ENCODE data around the gene DMD.
"Not testable (repeated sequence)": the region's sequence is repeated elsewhere in the genome, so short reads cannot be mapped to it uniquely, and the experiment has no call there.

Gene DMD

DNA sequence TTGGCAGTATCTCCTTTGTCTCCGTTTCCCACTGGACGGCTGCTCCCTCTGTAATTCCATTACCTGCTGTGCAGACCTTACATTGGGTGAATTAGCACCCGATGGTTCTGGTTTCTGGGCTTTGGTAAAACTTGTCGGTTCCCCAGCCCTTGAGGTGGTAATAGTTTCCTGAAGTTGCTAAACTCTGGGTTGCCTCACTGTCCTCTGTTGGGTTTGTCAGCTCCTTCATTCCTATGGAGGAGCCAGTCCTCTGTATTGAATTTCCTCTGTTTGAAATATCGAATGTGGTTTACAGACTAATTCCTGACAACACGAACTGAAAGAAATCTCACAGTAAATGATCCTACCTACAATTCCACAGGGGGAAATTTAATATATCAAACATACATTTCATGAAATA is 1548.2 kb downstream of the DMD start:
- no peak for DNase-seq

DNA sequence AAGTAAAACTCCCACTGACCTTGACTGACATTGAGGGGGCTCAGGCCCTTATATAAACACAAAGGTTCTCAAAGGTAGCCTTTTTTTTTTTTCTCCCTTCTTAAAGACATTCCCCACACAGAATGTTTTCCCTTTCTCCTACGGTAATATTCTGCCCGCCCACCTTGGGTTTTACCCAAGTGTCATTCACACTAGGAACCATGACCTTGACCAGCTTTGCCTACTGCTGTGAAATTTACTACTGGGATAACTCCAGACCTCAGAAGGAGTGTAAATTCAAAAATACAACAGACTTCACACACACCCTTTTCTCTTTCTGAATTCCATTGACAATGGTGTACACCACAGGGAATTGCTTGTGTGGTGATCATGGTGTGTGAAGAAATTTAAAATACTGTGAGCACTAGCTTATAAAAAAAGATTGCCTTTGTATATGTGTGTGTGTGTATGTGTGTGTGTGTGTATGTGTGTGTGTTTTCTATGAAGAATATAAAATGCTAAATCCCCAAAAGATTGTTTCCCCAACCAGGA is 1550.0 kb downstream of the DMD start:
- DNase-seq: no peak

DNA sequence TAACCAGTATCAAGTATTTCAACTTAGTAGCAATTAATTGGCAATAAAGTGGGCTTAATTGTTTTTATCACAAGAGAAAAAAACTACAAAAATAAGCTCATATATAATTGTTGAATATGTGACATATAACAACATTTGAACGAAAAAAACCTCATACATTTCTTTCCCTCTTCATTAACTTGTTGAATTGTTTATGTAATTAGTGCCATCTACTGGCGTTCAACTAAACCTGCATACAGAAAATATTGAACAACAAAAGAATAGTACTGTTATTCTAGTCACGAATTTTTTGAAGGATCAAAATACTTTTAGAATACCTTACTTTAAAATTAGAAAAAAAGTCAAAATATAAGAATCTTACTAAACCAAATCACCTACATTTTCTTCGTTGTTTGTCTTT is 1553.0 kb downstream of the DMD start:
- DNase-seq: no peak

DNA sequence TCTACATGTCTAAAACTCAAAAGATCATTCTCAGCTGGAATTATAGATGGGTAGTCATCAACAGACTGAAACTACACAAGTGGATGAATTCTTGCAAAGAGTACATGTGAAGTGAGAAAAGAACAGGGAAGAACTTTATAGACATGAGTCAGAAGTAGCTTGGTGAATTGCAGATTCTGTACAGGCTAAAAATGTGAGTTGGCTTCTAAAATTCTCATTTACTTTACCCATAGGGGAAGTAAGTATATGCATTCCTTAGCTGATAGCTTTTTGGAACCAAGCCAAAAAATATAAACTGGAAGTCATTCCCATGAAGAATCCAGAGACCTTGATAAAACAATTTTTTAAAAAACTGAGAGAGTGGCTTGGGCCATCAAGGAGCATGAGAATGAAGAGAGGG is 1555.3 kb downstream of the DMD start:
- no peak for DNase-seq

DNA sequence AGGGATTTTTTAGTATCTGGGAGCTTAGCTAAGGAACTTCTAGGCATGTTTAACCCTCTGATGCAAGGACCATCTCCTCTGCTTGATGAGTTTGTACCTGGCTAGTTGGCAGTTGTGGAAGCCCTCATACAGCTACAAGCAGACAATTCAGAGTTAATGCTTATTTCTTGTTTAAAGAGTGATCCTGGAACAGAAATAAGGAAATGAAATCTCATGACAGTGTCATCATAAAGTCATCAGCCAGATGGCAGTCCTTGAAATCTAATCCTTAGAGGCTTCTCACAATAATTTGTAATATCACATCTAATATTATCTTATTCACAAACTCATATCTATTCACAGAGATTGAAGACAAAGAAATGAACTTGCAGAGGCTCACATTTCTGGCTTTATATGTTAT is 1557.9 kb downstream of the DMD start:
- no peak for DNase-seq

DNA sequence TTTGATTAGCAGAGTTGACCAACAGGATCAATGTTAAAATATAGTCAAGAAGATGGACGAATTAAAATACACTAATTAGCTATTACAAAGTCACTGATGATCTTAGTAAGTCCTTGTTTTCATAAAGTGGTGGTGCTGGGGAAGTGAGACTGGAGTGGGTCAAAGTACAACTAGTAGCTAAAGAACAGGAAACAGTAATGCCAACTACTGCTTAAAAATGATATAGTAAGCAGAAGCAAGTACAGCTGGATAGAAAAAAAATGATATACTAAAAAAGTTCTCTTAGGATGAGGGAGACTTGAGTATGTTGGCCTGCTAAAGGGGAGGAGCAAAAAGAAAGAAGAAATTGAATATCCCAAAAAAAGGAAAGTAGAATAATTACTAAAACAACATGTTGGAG is 1558.7 kb downstream of the DMD start:
- no peak for DNase-seq

DNA sequence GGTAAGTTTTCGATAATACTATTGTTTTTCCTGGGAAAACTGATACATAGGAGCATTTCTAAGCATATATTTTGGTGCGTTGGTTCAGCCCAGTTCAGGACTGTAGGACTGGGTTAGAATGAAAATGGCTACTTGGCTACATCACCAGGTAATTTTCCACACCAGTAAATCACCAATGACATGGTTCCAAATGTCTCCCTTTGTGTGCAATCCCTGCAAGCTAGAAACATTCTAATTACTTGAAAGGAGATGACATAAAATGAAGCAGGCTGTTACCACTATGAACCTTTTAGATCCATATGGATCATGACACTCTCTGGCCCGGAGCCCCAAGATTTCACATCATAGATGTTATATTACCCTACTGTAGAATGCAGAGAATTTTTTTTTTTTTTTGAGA is 1562.1 kb downstream of the DMD start:
- DNase-seq: no peak

DNA sequence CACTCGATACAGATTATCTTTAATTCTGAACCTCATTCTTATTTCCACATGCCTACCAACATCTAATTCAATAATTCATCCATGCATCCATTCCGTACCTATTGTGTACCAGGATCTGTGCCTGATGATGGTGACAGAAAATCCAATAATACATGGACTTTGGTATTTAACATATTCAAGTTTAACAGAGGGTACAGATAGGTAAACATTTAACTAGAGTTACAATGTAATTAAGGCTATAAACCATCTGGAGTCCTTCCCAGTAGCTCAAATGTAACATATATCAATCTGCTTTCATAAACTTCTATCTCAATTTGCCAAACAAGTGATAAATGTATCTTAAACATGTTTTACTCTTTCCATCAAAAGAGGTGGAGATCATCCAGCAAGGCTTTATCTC is 1578.0 kb downstream of the DMD start:
- DNase-seq: no peak

DNA sequence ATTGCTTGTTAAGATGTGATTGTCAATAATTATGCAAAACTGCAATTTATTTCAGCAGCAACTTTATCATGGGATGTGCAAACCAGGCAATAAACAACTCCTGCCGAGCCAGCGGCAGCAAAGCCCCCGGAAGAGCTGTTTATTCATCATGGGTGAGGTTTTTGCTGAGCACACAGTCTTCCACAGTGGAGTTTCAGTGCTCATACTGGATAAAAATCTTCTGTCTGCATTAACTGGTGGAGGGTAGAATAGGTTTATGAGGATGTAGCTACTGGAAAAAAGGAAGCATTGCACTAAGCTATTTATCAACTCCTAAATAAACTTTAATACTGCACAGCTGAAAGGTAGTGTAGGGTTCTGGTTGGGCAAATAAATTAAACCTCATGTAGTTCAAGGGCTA is 1582.2 kb downstream of the DMD start:
- no peak for DNase-seq

DNA sequence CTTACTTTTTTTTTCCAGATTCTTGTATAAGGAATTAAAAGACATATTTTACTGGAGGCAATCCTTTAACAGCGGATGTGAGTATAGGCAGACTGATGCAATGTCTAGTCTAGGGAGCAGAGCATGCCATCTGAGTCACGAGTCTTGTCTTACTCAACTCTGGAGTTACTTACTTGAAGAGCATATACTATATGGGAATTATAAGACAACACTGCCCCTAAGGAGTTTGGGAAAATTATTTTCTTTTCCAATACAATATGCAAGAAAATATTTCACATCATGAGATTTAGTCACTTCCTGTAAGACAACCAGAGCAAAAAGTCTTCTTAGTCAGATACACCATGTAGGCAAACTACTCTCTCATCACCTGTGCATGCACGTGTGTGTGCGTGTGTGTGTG is 1602.2 kb downstream of the DMD start:
- DNase-seq: no peak

DNA sequence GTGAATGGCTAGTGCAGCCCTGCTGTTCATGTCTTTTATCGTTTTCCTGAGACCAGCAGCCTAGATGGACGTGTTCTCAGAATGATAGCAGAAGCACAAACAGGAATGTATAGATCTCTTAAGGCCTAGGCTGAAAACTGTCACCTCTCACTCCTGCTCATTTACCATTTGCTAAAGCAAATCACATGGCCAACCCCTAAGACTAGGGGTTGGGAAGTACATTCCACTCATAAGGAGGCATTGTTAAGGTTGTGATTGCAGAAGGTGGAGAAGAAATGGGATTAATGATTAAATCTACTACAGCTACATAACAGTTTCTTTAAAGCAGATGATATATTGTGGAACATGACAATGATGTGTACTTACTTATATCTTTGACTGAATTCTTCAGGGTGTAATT is 1602.7 kb downstream of the DMD start:
- DNase-seq: no peak

DNA sequence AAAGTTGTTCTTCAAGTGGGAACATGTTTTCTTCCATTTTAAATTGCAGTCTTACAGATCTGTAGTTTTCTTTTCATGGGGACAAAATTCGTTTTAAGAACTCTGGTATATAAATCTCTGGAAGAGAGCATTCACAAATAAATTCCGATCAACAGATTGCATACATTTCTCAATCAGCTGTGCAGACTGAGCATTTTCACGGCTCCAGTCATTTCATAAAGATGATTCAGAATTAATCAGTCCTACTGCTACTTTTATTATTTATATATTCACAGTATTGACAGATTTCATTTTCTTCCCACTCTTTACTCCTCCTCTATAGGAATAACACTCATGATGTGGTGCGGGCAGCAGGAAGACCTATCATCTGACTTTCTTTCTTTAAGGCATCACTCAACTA is 1604.6 kb downstream of the DMD start:
- DNase-seq: no peak

DNA sequence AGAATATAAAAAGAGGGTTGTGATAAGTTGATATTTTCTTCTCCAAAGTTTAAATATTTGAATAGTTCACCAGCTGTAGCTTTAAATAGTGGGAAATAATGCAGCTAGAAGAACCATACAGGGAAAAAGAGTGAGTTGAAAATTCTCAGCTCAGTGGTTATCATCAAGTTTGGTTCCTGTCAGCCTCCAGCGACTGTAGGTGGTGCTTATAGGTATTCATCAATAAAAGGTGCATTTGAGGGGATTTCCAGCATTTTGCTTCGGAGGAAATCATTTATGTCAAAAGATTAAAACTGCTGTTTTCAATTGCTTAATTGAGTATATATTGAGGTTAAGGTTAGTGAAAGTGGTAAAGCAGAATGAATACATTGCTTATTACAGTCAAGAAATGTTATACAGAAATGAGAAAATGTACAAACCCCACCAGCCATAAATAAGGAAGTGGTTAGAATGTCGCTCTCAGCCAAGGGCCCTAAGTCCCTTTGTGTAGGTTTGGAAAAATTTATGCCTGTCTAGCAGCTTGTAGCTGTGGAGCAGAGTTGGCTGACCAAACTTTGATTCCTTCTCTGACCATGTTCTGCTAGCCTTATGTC is 1606.6 kb downstream of the DMD start:
- DNase-seq: no peak

DNA sequence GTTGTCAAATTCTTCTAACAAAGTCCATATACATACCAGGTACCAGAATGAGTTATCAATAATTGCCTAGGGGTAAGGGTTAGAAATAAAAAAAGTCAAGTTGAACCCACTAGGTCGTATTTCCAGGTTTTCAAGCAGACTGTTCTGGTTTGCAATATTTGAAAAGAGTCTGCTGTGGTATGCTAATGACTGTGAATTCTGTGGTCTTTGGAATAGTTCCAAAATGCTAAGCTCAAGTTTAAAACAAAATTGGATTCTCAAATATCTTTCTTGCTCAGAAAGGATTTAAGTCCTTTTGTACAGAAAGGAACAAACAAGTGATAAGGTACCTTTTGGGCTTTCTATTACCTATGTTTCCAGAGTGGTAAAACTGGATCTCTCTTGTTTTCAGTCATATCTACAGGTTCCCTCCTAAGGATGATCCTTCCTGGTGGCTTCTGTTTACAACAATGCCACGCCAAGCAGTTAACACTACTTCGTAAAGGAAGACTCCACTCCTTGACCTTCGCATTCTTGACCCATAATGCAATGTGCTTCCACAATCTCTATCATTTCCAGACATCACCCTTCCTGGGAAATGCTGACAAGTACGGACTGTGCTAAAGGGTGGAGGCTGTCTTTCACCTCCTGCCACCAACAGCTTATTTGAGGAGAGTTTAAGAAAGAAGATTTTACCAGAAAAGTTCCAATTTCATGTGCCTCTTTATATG is 1607.8 kb downstream of the DMD start:
- DNase-seq: no peak

DNA sequence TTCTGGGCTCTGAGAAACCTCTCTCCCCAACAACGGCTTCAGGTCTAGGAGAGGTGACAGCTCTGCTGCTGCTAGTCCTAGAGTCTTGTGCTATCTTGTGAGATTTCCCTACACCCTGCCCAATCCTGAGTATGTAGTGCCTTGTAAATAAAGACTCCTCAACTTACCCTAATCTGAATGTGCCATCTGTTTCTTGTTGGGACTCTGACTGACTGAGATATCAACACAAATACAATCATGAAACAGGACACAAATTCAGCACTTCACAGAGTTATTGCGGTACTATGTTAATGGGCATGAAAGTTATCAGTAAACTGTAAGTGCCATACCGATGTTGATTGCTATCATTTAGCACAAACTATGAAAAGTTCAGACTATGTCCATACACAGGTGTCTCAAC is 1610.5 kb downstream of the DMD start:
- no peak for DNase-seq

DNA sequence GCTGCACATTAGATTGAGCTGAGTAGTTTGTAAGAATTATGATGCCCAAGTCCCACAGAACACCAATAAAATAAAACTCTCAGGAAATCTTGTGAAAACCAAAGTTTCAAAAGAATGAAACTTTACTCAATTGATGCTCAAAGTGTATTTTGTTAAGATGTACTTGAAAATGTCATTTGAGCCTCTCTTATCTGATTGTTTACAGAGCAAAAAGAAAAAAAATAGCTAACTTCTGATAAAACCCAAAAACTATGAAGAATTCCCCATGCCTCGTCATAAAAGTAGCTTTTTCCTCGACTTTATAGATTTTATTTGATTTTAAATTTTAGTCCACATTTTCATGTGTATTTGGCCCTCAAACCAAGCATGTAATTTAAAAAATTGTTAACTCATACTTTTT is 1618.0 kb downstream of the DMD start:
- DNase-seq: no peak

DNA sequence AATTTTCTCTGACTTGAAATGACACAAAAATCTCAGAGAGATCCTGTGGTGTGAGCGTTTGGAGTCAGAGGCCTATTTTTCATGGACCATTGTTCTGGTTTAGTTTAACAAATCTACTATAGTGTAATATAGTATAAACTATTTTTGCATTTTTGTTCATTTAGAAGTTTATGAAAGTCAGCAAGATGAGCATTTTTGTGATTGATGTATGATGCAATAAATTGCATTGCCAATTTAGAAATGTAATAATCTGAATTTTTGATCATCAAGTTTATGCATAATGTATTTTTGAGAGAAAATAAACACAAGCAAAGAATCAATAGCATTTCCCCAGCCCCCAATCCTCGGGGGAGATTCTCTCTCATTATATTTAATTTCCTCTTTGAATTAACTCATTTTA is 1620.0 kb downstream of the DMD start:
- DNase-seq: no peak

DNA sequence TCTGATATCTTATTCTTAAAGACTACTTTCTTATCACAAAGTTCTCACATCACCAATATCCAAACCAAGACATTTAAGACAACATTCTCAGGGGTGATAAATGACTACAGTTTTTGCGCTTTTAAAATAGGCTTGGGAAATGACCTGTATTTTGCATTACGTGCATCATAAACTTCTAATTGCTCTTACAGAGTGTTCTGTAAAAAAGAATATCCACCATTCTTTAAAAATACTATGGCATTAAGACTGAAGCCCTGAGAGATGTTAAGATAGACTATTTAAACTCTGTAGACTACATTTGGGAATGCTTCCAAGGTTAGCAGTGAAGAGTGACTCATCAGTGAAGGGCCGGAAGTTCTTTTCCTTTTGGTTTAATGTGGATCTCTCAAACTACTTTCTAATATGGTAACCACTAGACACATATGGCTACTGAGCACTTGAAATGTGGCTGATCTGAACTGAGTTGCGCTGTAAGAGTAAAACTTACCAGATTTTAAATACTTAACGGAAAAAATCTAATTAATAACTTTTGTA is 1620.7 kb downstream of the DMD start:
- DNase-seq: no peak

DNA sequence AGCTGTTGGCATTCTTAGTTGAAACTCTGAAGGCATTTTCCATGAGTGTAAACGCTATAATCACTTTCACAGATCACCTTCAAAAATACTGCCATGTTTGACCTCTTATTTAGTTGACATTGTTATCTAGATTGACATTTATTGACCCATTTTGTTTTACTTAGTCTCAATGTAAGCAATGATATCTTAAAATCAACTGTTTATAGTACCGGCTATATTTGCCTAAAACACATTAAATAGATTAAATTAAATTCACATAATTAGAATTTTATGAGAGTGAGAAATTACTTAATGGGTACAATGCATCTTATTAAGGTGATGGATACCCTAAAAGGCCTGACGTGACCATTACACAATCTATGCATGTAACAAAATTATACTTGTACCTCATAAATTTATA is 1621.8 kb downstream of the DMD start:
- DNase-seq: no peak

DNA sequence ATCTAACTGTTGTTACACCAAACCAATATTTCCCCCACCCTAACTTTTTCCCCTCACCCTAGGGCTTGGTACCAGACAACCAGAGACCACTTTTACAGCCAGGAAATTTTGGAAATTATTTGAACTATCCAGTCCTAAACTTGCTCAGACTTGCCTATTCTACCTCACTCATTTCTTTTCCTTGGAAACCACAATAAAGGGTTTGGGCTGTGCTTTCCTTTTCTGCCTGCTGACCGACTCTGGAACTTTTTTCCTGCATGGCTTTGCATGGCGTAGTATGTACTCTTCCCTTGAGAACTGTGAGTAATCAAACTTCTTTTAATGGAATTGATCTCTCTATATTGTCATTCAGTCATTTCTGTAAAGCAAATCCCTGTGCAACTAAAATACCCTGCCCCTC is 1623.0 kb downstream of the DMD start:
- no peak for DNase-seq

DNA sequence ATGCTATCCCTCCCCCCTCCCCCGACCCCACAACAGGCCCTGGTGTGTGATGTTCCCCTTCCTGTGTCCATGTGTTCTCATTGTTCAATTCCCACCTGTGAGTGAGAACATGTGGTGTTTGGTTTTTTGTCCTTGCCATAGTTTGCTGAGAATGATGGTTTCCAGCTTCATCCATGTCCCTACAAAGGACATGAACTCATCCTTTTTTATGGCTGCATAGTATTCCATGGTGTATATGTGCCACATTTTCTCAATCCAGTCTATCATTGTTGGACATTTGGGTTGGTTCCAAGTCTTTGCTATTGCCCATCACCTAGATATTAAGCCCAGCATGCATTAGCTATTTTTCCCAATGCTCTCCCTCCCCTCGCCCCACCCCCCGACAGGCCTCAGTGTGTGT is 1627.5 kb downstream of the DMD start:
- not testable (repeated sequence) for DNase-seq

DNA sequence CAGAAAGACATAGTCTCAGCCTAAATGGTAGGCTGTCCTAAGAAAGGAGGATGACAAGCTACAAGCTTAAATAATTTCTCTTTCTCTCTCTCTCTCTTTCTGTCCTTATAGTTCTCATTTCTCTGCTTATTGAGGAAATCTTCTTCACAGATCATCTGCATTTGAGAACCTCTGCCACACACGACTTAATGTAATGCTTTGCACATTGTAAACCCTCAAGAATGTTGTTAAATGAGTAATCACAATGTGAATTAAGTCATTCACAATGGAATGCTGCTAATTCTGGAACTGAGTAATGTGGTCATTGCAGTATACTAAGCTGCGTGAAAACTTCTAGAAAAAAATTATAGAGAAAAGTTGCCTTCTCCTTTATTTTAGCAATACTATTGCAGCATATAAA is 1630.6 kb downstream of the DMD start:
- no peak for DNase-seq

DNA sequence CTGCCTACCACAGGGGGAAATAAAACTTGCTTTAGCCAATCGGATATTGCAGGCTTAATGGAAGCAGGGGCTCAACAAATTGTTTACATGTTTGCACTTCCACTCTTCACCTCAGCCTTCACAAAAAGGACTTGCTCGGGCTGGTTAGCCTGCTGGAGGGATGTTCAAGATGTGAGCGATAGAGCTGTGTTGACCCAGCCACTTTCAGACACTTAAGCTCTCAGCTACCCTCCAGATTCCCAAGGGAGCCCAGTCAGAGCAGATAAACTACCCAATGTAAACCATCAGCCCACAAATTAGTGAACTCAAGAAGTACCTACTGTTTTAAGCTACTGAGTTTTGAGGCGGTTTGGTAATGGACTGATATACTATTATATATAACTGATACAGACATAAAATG is 1631.1 kb downstream of the DMD start:
- DNase-seq: no peak

DNA sequence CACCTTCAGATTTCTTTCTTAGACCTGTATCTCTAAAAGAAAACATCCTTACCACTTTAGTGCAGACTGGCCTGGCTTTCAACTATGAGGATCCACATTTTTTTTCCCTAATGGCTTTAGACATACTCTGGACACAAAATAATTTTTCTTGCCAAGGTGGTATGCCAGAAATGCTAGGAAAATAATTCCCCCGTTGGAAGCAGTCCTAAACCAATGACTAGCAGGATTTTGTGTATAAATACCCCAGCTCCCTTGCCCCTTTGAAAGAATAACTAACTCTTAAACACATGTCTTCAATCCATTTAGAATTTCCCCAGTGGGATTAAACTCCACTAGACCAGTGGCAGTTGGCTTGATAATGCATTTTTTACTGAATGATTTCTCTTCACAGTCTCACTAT is 1639.0 kb downstream of the DMD start:
- DNase-seq: no peak

DNA sequence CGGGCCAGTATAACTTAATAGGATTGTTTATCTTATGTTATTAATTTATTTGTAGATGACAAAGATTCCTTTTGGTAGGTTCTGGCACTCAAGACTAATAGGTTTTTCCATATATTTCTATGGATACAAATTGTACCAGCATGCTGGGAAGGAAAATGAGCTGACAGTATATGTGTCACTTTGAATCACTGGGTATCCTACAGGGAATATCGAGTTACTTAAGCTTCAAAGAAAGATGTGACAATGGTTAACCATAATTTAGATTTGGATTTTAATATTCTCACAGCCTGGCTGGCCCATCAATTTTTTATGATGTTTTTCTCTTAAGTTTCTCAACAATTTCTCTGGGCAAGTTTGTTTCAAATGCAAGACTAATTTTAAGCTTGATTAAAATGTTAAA is 1640.7 kb downstream of the DMD start:
- no peak for DNase-seq
